SU-DHL-6 (cell line): ENCODE results near the gene CNOT6L.

Experiments
- EZH2phosphoT487 ChIP-seq: fragments of 200-600 bp; sonication (generic), shearing (Covaris generic); conservative IDR thresholded peaks from 2 replicates; pipeline ENCODE4 v1.6.1; 2018; ENCODE audit warnings: mild to moderate bottlenecking, antibody characterized with exemption, low read length, moderate library complexity, mixed read lengths
- TF ChIP-seq, protein P1 (sequence below): fragments of 200-600 bp; sonication (generic); IDR thresholded peaks from one replicate; pipeline ENCODE4 v1.5.1; 2017; ENCODE audit warnings: antibody characterized with exemption, mild to moderate bottlenecking, low read length, moderate library complexity; ENCODE audit not compliant: insufficient read depth, poor library complexity, severe bottlenecking

DNA sequence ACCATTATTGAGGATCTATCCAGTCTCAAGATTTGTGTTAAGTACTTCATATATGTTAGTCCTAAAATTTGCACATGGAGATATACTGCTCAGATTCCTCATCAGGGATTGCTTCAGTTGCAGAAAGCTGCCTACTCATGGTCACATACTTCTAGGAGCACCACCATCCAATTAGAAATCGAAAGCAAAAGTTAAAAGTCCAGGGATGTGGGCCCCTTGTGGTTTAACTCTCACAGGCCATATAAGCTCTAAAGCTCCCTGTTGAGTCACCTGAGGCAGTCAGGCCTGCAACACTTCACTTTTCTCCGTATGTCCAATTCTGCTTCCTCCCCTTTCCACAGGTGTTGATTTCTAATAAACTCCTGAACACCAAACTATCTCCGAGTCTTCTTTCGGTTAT, 84.2 kb downstream of the CNOT6L start:
- TF ChIP-seq, protein P1, sequence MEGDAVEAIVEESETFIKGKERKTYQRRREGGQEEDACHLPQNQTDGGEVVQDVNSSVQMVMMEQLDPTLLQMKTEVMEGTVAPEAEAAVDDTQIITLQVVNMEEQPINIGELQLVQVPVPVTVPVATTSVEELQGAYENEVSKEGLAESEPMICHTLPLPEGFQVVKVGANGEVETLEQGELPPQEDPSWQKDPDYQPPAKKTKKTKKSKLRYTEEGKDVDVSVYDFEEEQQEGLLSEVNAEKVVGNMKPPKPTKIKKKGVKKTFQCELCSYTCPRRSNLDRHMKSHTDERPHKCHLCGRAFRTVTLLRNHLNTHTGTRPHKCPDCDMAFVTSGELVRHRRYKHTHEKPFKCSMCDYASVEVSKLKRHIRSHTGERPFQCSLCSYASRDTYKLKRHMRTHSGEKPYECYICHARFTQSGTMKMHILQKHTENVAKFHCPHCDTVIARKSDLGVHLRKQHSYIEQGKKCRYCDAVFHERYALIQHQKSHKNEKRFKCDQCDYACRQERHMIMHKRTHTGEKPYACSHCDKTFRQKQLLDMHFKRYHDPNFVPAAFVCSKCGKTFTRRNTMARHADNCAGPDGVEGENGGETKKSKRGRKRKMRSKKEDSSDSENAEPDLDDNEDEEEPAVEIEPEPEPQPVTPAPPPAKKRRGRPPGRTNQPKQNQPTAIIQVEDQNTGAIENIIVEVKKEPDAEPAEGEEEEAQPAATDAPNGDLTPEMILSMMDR = no peak
- TF ChIP-seq EZH2phosphoT487 = no peak
